GM12878 (cell line): ENCODE data around the gene SLC45A1. TPM values are rescaled to one million over a fixed set of nuclear protein-coding genes. Genes with fewer than 3 reads are reported as not detected.

Experiments used
- ATAC-seq: fragments of 200-7000 bp; cut with Tn5 transposase; 3 replicates; pipeline ENCODE4 v1.9.1; 2020; ENCODE audit warnings: mild to moderate bottlenecking, moderate library complexity
- BruUV-seq: library from RNA; stranded (reverse); fragments of 400-500 nt; replicated peaks from 2 replicates; lab custom pipeline; 2021; lab: Mats Ljungman, UMichigan
- CTCF ChIA-PET: fragments of 300-600 bp; sonication (Branson Sonifier 250); formaldehyde crosslinking; extraction: SDS; loops from one replicate; lab custom pipeline; 2021; ENCODE audit warnings: inconsistent platforms; lab: Yijun Ruan, JAX
- POLR2A ChIA-PET: fragments of 350-600 bp; formaldehyde crosslinking; extraction: SDS; loops from one replicate; lab custom pipeline; 2021; ENCODE audit warnings: inconsistent platforms; lab: Charles Lee
- RAD21 ChIA-PET: fragments of 300-600 bp; sonication (Branson Sonifier 250); formaldehyde crosslinking; loops from one replicate; lab custom pipeline; 2023; ENCODE audit warnings: antibody characterized with exemption; ENCODE audit not compliant: unreplicated experiment; lab: Charles Lee
- SMC1A ChIA-PET: fragments of 300-600 bp; sonication (Branson Sonifier 250); formaldehyde crosslinking; loops from one replicate; lab custom pipeline; 2023; ENCODE audit not compliant: unreplicated experiment, uncharacterized antibody; lab: Charles Lee
- DNase-seq: peaks from one replicate; pipeline ENCODE4 v3.0.0-alpha.2; 2011; ENCODE audit warnings: low read depth, low spot score
- FAIRE-seq: peaks from 3 replicates; lab custom pipeline; 2011; peaks lifted over from hg19 to GRCh38; lab: Jason Lieb, UNC
- H2AFZ ChIP-seq: 2 replicates; pipeline ENCODE4 v1.6.0; 2011; ENCODE audit warnings: low read depth, low read length, control low read depth; ENCODE audit not compliant: control insufficient read depth
- H3K27ac ChIP-seq: 2 replicates; pipeline ENCODE4 v1.5.1; 2011; ENCODE audit warnings: control low read depth; ENCODE audit not compliant: control insufficient read depth, insufficient read depth
- H3K27me3 ChIP-seq, 2 experiments: replicated peaks in 1 of 2; 2 replicates each; pipeline versions ENCODE4 v1.6.0 to v1.6.1; 2011; ENCODE audit warnings: low read length in 1 of 2; ENCODE audit not compliant: control insufficient read depth in 2 of 2, insufficient read depth in 2 of 2
- H3K36me3 ChIP-seq, 2 experiments: 2 replicates each; pipeline ENCODE4 v1.5.1; 2011; ENCODE audit warnings: low read length in 1 of 2; ENCODE audit not compliant: control insufficient read depth in 2 of 2, insufficient read depth in 2 of 2
- H3K4me1 ChIP-seq: 2 replicates; pipeline ENCODE4 v1.6.1; 2011; ENCODE audit warnings: mild to moderate bottlenecking, low read length, moderate library complexity, mixed read lengths; ENCODE audit not compliant: control insufficient read depth, insufficient read depth
- H3K4me2 ChIP-seq: 2 replicates; pipeline ENCODE4 v1.6.0; 2011; ENCODE audit warnings: control low read depth; ENCODE audit not compliant: control insufficient read depth, insufficient read depth
- H3K4me3 ChIP-seq: fragments of 200-600 bp; sonication (generic); 2 replicates; pipeline ENCODE4 v1.5.1; 2016
- H3K79me2 ChIP-seq: 2 replicates; pipeline ENCODE4 v1.6.0; 2011; ENCODE audit warnings: low read length; ENCODE audit not compliant: control insufficient read depth, insufficient read depth
- H3K9ac ChIP-seq: 2 replicates; pipeline ENCODE4 v1.8.0; 2011; ENCODE audit warnings: low read length, control low read depth, mixed read lengths; ENCODE audit not compliant: control insufficient read depth, insufficient read depth
- H3K9me3 ChIP-seq: replicated peaks from 3 replicates; pipeline ENCODE4 v1.5.1; 2011; ENCODE audit warnings: mild to moderate bottlenecking, low read length; ENCODE audit not compliant: control insufficient read depth, insufficient read depth
- H4K20me1 ChIP-seq: 2 replicates; pipeline ENCODE4 v1.6.0; 2011; ENCODE audit not compliant: control insufficient read depth, insufficient read depth
- BRCA1 ChIP-seq: IDR thresholded peaks from 2 replicates; pipeline ENCODE4 v1.6.1; 2011; ENCODE audit warnings: low read depth, low read length, improper control_type of control experiment
- CBX3 ChIP-seq: fragments of 200-600 bp; sonication (generic); IDR thresholded peaks from 2 replicates; pipeline ENCODE4 v1.6.1; 2016; ENCODE audit warnings: low read depth, borderline replicate concordance
- E4F1 ChIP-seq: fragments of 450-650 bp; IDR thresholded peaks from 2 replicates; pipeline ENCODE4 v1.6.1; 2018; ENCODE audit warnings: borderline replicate concordance, mild to moderate bottlenecking; ENCODE audit not compliant: partially characterized antibody
- NBN ChIP-seq: fragments of 450-650 bp; IDR thresholded peaks from 2 replicates; pipeline ENCODE4 v1.6.1; 2016
- PRDM15 ChIP-seq: fragments of 450-650 bp; formaldehyde crosslinking; IDR thresholded peaks from 2 replicates; pipeline ENCODE4 v1.4.0; 2020; ENCODE audit warnings: mild to moderate bottlenecking, moderate library complexity
- RELA ChIP-seq: fragments of 450-650 bp; IDR thresholded peaks from 2 replicates; pipeline ENCODE4 v1.8.0; 2014; ENCODE audit warnings: borderline replicate concordance; ENCODE audit not compliant: partially characterized antibody
- RUNX3 ChIP-seq: IDR thresholded peaks from 2 replicates; pipeline ENCODE4 v1.6.1; 2012; ENCODE audit warnings: low read length, inconsistent platforms
- SMARCA5 ChIP-seq: fragments of 450-650 bp; IDR thresholded peaks from 2 replicates; pipeline ENCODE4 v1.6.1; 2017; ENCODE audit warnings: mild to moderate bottlenecking
- STAT3 ChIP-seq: IDR thresholded peaks from 2 replicates; pipeline ENCODE4 v1.6.1; 2011; ENCODE audit warnings: low read depth, low read length, improper control_type of control experiment
- USF1 ChIP-seq: IDR thresholded peaks from 2 replicates; pipeline ENCODE4 v1.6.1; 2011; ENCODE audit warnings: borderline replicate concordance, low read depth, mild to moderate bottlenecking, moderate library complexity, mixed read lengths, low read length; ENCODE audit not compliant: insufficient read depth; ENCODE audit errors: extremely low read length
- WGBS: methylation state at CpG from one replicate; pipeline ENCODE4 v1.1.6; 2016; ENCODE audit warnings: low lambda C conversion rate; ENCODE audit not compliant: insufficient replicate concordance, insufficient coverage; ENCODE audit errors: missing lambda C conversion rate; 5-methylcytosine and 5-hydroxymethylcytosine counted together
- in situ Hi-C: fragments of 300-500 bp; cut with MboI; formaldehyde crosslinking; loops from 9 replicates; pipeline ENCODE4 v1.14.3; 2018; ENCODE audit warnings: mixed read lengths
- intact Hi-C: fragments of 100-400 bp; cut with micrococcal nuclease; formaldehyde crosslinking; loops from one replicate; pipeline ENCODE4 v1.14.2; 2022; ENCODE audit not compliant: unreplicated experiment
- polyA plus RNA-seq, 11 experiments: library from polyadenylated mRNA; depleted of rRNA in 4 of 11; unstranded in 6 of 11; stranded (reverse) in 5 of 11; fragments of >200 nt; fragmentation: Nextera tagmentation in 4 of 11; fragmentation: Illumina TruSeq in 1 of 11; extraction: Ambion mirVana in 4 of 11; extraction: Trizol in 1 of 11; gene quantifications; 1 replicate in 1 of 11; 2 replicates in 10 of 11; pipeline versions ENCODE4 v1.2.1 to v1.2.3, GENCODE V29; 2011 to 2016; ENCODE audit warnings: inconsistent platforms in 2 of 11, missing spikeins in 2 of 11, low read depth in 1 of 11
- total RNA-seq, 4 experiments: library from RNA; depleted of rRNA in 3 of 4; stranded (reverse); fragments of >200 nt in 3 of 4; fragmentation: Illumina TruSeq in 1 of 4; extraction: Trizol in 1 of 4; gene quantifications; 2 replicates each; pipeline versions ENCODE4 v1.2.1 to v1.2.3, GENCODE V29; 2013 to 2021

The SLC45A1 gene
- total and polyA plus RNA-seq, 10 of the 15 experiments (the other 5 are each of a cell fraction or from before 2014, with no cell fraction given), result 0.07 to 0.23 (median 0.13) TPM; not detected in 6

- no peaks in the 10 kb centered on the region for H4K20me1 ChIP-seq
- H3K36me3 ChIP-seq, result peaks cover 20 to 56% of the 10 kb centered on the region in 2 experiments
- TF ChIP-seq RELA (no peak), PRDM15 (CRISPR knock-in tag) (no peak), NBN (no peak), USF1 (no peak), CBX3 (no peak), SMARCA5 (no peak), BRCA1 (no peak), STAT3 (no peak), RUNX3 (no peak), E4F1 (no peak)
- TF ChIP-seq, all 136 proteins: peak for 0
- no peaks in the 10 kb centered on the region for H3K79me2 ChIP-seq
- no peaks in the 10 kb centered on the region for H3K4me1 ChIP-seq
- intact Hi-C loops, result no loop called here
- SMC1A ChIA-PET, result no interaction called here
- WGBS, result 96% methylated on average over 24 of the region's 27 CpGs
- ATAC-seq (no peak), FAIRE-seq (no peak), DNase-seq (no peak)
- no peak overlapping the region for H3K27ac ChIP-seq
- H3K9me3 ChIP-seq, result no peaks in the 10 kb centered on the region
- CTCF ChIA-PET, result no interaction called here
- no peaks in the 10 kb centered on the region for H3K27me3 ChIP-seq
- no peak overlapping the region for H3K4me3 ChIP-seq
- H3K9ac ChIP-seq, result no peak overlapping the region
- in situ Hi-C loops, result no loop called here
- no TSS peak for BruUV-seq
- POLR2A ChIA-PET, result no interaction called here
- H3K4me2 ChIP-seq, result no peak overlapping the region
- no peak overlapping the region for H2AFZ ChIP-seq
- RAD21 ChIA-PET, result no interaction called here
Measured at GRCh38 chr1:8356256-8357209, 38.6 kb downstream of the SLC45A1 start.
